Immature natural killer cell (primary cell): ENCODE data around the gene ATF6. TPM values are rescaled to one million over a fixed set of nuclear protein-coding genes. Genes with fewer than 3 reads are reported as not detected.

Experiments
- DNase-seq, 3 donors: peaks; one replicate each; pipeline ENCODE4 v3.0.0; 2022; ENCODE audit warnings: mixed read lengths in 1 of 3
- H3K27ac Mint-ChIP-seq, 6 donors: one replicate each; pipeline ENCODE4 v1.8.0; 2020; ENCODE audit warnings: mixed read lengths in 6 of 6, mild to moderate bottlenecking in 5 of 6, inconsistent platforms in 4 of 6, moderate library complexity in 3 of 6
- H3K27me3 Mint-ChIP-seq, 3 donors: one replicate each; pipeline ENCODE4 v1.8.0; 2020 to 2021; ENCODE audit warnings: low read depth in 3 of 3, mild to moderate bottlenecking in 3 of 3, mixed read lengths in 3 of 3, moderate library complexity in 3 of 3, inconsistent platforms in 1 of 3
- H3K36me3 Mint-ChIP-seq, 3 donors: one replicate each; pipeline ENCODE4 v1.8.0; 2020; ENCODE audit warnings: mixed read lengths in 3 of 3, inconsistent platforms in 2 of 3, mild to moderate bottlenecking in 2 of 3
- H3K4me1 Mint-ChIP-seq, 2 donors: one replicate each; pipeline ENCODE4 v1.8.0; 2020; ENCODE audit warnings: inconsistent platforms in 2 of 2, mild to moderate bottlenecking in 2 of 2, mixed read lengths in 2 of 2, moderate library complexity in 1 of 2
- H3K4me3 Mint-ChIP-seq, 5 donors: one replicate each; pipeline ENCODE4 v1.8.0; 2020; ENCODE audit warnings: mild to moderate bottlenecking in 5 of 5, mixed read lengths in 5 of 5, inconsistent platforms in 3 of 5, moderate library complexity in 3 of 5
- H3K9me3 Mint-ChIP-seq, 6 donors: one replicate each; pipeline ENCODE4 v1.8.0; 2020; ENCODE audit warnings: mild to moderate bottlenecking in 6 of 6, mixed read lengths in 6 of 6, inconsistent platforms in 4 of 6, moderate library complexity in 3 of 6
- polyA plus RNA-seq, 3 donors: library from polyadenylated mRNA; unstranded; fragments of 300-500 nt; fragmentation: Illumina TruSeq; gene quantifications; one replicate each; pipeline ENCODE4 v1.2.3, GENCODE V29; 2021

The ATF6 gene
- polyA plus RNA-seq, 3 donors from 2014 or later, result 10.3 to 14.2 (median 11.0) TPM

GRCh38 chr1:161910604-161911003, 144.5 kb downstream of the ATF6 start:
- H3K27ac Mint-ChIP-seq, result no peak overlapping the region
- peaks cover 0 to 2% of the 10 kb centered on the region in 2 donors for H3K4me1 Mint-ChIP-seq
- no peaks in the 10 kb centered on the region for H3K9me3 Mint-ChIP-seq
- no peak overlapping the region for H3K4me3 Mint-ChIP-seq
- H3K27me3 Mint-ChIP-seq, result no peaks in the 10 kb centered on the region
- no peak for DNase-seq
- peaks cover 3 to 8% (median 4%) of the 10 kb centered on the region in 3 donors for H3K36me3 Mint-ChIP-seq

GRCh38 chr1:161913482-161914140, 147.5 kb downstream of the ATF6 start:
- H3K9me3 Mint-ChIP-seq, result no peaks in the 10 kb centered on the region
- no peak overlapping the region for H3K4me3 Mint-ChIP-seq
- peaks cover 3 to 5% of the 10 kb centered on the region in 2 donors for H3K4me1 Mint-ChIP-seq
- H3K27me3 Mint-ChIP-seq, result no peaks in the 10 kb centered on the region
- no peak overlapping the region for H3K27ac Mint-ChIP-seq
- peaks cover 3 to 8% (median 4%) of the 10 kb centered on the region in 3 donors for H3K36me3 Mint-ChIP-seq
- no peak for DNase-seq

- Mint-ChIP-seq H3K27ac (no peak overlapping the region), H3K27me3 (no peaks in the 10 kb centered on the region), H3K4me1 (peaks cover 12 to 13% of the 10 kb centered on the region in 2 donors)
Measured at GRCh38 chr1:161914595-161914994, 148.5 kb downstream of the ATF6 start.

GRCh38 chr1:161915051-161915503, 149.0 kb downstream of the ATF6 start:
- H3K4me1 Mint-ChIP-seq, result peaks cover 14 to 17% of the 10 kb centered on the region in 2 donors
- no peaks in the 10 kb centered on the region for H3K27me3 Mint-ChIP-seq
- H3K9me3 Mint-ChIP-seq, result no peaks in the 10 kb centered on the region
- peaks cover 3 to 8% (median 8%) of the 10 kb centered on the region in 3 donors for H3K36me3 Mint-ChIP-seq
- H3K4me3 Mint-ChIP-seq, result no peak overlapping the region
- no peak for DNase-seq
- H3K27ac Mint-ChIP-seq, result no peak overlapping the region

More at GRCh38 chr1:161914595-161914994, 148.5 kb downstream of the ATF6 start:
- DNase-seq, result no peak
- peaks cover 3 to 8% (median 6%) of the 10 kb centered on the region in 3 donors for H3K36me3 Mint-ChIP-seq
- H3K4me3 Mint-ChIP-seq, result no peak overlapping the region
- no peaks in the 10 kb centered on the region for H3K9me3 Mint-ChIP-seq

- H3K4me3 Mint-ChIP-seq, result no peak overlapping the region
- H3K27me3 Mint-ChIP-seq, result no peaks in the 10 kb centered on the region
- H3K27ac Mint-ChIP-seq, result no peak overlapping the region
- H3K36me3 Mint-ChIP-seq, result peaks cover 3 to 10% (median 8%) of the 10 kb centered on the region in 3 donors
- no peaks in the 10 kb centered on the region for H3K9me3 Mint-ChIP-seq
- no peak for DNase-seq
- peaks cover 14 to 17% of the 10 kb centered on the region in 2 donors for H3K4me1 Mint-ChIP-seq
Measured at GRCh38 chr1:161915978-161916377, 149.9 kb downstream of the ATF6 start.

- H3K4me3 Mint-ChIP-seq, result no peak overlapping the region
- H3K36me3 Mint-ChIP-seq, result peaks cover 10 to 20% (median 12%) of the 10 kb centered on the region in 3 donors
Measured at GRCh38 chr1:161919229-161919628, 153.1 kb downstream of the ATF6 start.

GRCh38 chr1:161921491-161921890, 155.4 kb downstream of the ATF6 start:
- no peak for DNase-seq
- no peaks in the 10 kb centered on the region for H3K9me3 Mint-ChIP-seq
- H3K36me3 Mint-ChIP-seq, result peaks cover 10 to 23% (median 15%) of the 10 kb centered on the region in 3 donors
- peaks cover 14 to 17% of the 10 kb centered on the region in 2 donors for H3K4me1 Mint-ChIP-seq
- no peak overlapping the region for H3K4me3 Mint-ChIP-seq
- no peaks in the 10 kb centered on the region for H3K27me3 Mint-ChIP-seq
- H3K27ac Mint-ChIP-seq, result no peak overlapping the region

More at GRCh38 chr1:161919229-161919628, 153.1 kb downstream of the ATF6 start:
- peak overlapping the region in 5 of 6 donors; percentile 2 to 51 (median 36) for H3K27ac Mint-ChIP-seq
- no peak for DNase-seq
- peaks cover 14 to 17% of the 10 kb centered on the region in 2 donors for H3K4me1 Mint-ChIP-seq
- no peaks in the 10 kb centered on the region for H3K27me3 Mint-ChIP-seq
- no peaks in the 10 kb centered on the region for H3K9me3 Mint-ChIP-seq

GRCh38 chr1:161921990-161922389, 155.9 kb downstream of the ATF6 start:
- Mint-ChIP-seq H3K9me3 (no peaks in the 10 kb centered on the region), H3K4me1 (peaks cover 14 to 17% of the 10 kb centered on the region in 2 donors), H3K27ac (no peak overlapping the region), H3K27me3 (no peaks in the 10 kb centered on the region), H3K4me3 (no peak overlapping the region), H3K36me3 (peaks cover 10 to 24% (median 15%) of the 10 kb centered on the region in 3 donors)
- no peak for DNase-seq

- Mint-ChIP-seq H3K27me3 (no peaks in the 10 kb centered on the region), H3K4me3 (no peak overlapping the region), H3K27ac (no peak overlapping the region), H3K4me1 (peaks cover 0 to 2% of the 10 kb centered on the region in 2 donors), H3K9me3 (no peaks in the 10 kb centered on the region), H3K36me3 (peaks cover 6 to 8% (median 7%) of the 10 kb centered on the region in 3 donors)
- DNase-seq, result no peak
Measured at GRCh38 chr1:161928056-161928455, 161.9 kb downstream of the ATF6 start.

- no peaks in the 10 kb centered on the region for H3K27me3 Mint-ChIP-seq
- no peak overlapping the region for H3K27ac Mint-ChIP-seq
- H3K4me3 Mint-ChIP-seq, result no peak overlapping the region
- no peaks in the 10 kb centered on the region for H3K9me3 Mint-ChIP-seq
- peaks cover 9 to 11% of the 10 kb centered on the region in 2 donors for H3K4me1 Mint-ChIP-seq
- no peak for DNase-seq
- peaks cover under 1 to 8% (median 4%) of the 10 kb centered on the region in 3 donors for H3K36me3 Mint-ChIP-seq
Measured at GRCh38 chr1:161929137-161929536, 163.0 kb downstream of the ATF6 start.

- H3K27ac Mint-ChIP-seq, result no peak overlapping the region
- H3K36me3 Mint-ChIP-seq, result peaks cover 0 to 8% (median 3%) of the 10 kb centered on the region in 3 donors
- H3K27me3 Mint-ChIP-seq, result no peaks in the 10 kb centered on the region
Measured at GRCh38 chr1:161930064-161930463, 163.9 kb downstream of the ATF6 start.

GRCh38 chr1:161932668-161933067, 166.5 kb downstream of the ATF6 start:
- H3K4me3 Mint-ChIP-seq, result no peak overlapping the region
- no peaks in the 10 kb centered on the region for H3K9me3 Mint-ChIP-seq
- H3K36me3 Mint-ChIP-seq, result peaks cover 0 to 11% (median 5%) of the 10 kb centered on the region in 3 donors
- no peak for DNase-seq
- H3K27ac Mint-ChIP-seq, result no peak overlapping the region
- no peaks in the 10 kb centered on the region for H3K27me3 Mint-ChIP-seq
- H3K4me1 Mint-ChIP-seq, result peaks cover 27 to 30% of the 10 kb centered on the region in 2 donors

More at GRCh38 chr1:161930064-161930463, 163.9 kb downstream of the ATF6 start:
- H3K9me3 Mint-ChIP-seq, result no peaks in the 10 kb centered on the region
- peaks cover 18 to 20% of the 10 kb centered on the region in 2 donors for H3K4me1 Mint-ChIP-seq
- no peak for DNase-seq
- H3K4me3 Mint-ChIP-seq, result no peak overlapping the region

- Mint-ChIP-seq H3K4me1 (peaks cover 27 to 30% of the 10 kb centered on the region in 2 donors), H3K4me3 (peak overlapping the region; percentile 13 to 54 (median 42)), H3K9me3 (no peaks in the 10 kb centered on the region), H3K27me3 (no peaks in the 10 kb centered on the region), H3K27ac (peak overlapping the region; percentile 1 to 54 (median 28)), H3K36me3 (peaks cover 0 to 11% (median 5%) of the 10 kb centered on the region in 3 donors)
- peak; percentile 25 to 39 (median 30) for DNase-seq
Measured at GRCh38 chr1:161933592-161934588, 167.8 kb downstream of the ATF6 start.
